NB4 (cell line): Measurements from ENCODE around the gene TIMM29.
A peak's percentile ranks its signal among the peaks of the same experiment; 100 is the strongest.

Experiments used
- DNase-seq: peaks from one replicate; pipeline ENCODE4 v3.0.0; 2010; ENCODE audit warnings: low read depth
- H3K4me3 ChIP-seq: one replicate; pipeline ENCODE4 v1.5.1; 2011; ENCODE audit warnings: mild to moderate bottlenecking, low read depth, low read length, moderate library complexity
- CTCF ChIP-seq: IDR thresholded peaks from one replicate; pipeline ENCODE4 v1.5.1; 2012; ENCODE audit warnings: low read depth, low read length
- MAX ChIP-seq: IDR thresholded peaks from 2 replicates; pipeline ENCODE4 v1.6.1; 2011; ENCODE audit warnings: low read depth, low read length
- MYC ChIP-seq: IDR thresholded peaks from 2 replicates; pipeline ENCODE4 v1.6.1; 2011; ENCODE audit warnings: low read depth, low read length
- POLR2A ChIP-seq: IDR thresholded peaks from 2 replicates; pipeline ENCODE4 v1.6.1; 2011; ENCODE audit warnings: mild to moderate bottlenecking; ENCODE audit not compliant: insufficient read length; ENCODE audit errors: extremely low read depth

Gene TIMM29

GRCh38 chr19:10928563-10929401 lies at the start of gene TIMM29, which contains the start of gene YIPF2:
Gene TIMM29 (plus strand): TSS chr19:10928811. CDS start chr19:10928823, 12 bp downstream.
Gene YIPF2 (minus strand): TSS chr19:10928639. CDS start chr19:10928410, 229 bp downstream.
- DNase-seq = peak; percentile 96
- H3K4me3 ChIP-seq = peak within 1 kb of the TSS; percentile 75
- peak; percentile 32 for TF ChIP-seq MYC
- TF ChIP-seq MAX = peak; percentile 54; the same call in 1 of the 2 replicates
- peak; percentile 44 for TF ChIP-seq POLR2A
- TF ChIP-seq CTCF = no peak

- H3K4me3 ChIP-seq = no peak overlapping the region
- DNase-seq = no peak
- TF ChIP-seq MAX = no peak
- no peak for TF ChIP-seq MYC
- TF ChIP-seq POLR2A = no peak
- no peak for TF ChIP-seq CTCF
Measured at GRCh38 chr19:10881403-10882107, 47.1 kb upstream of the TIMM29 start.

GRCh38 chr19:10882108-10882457 lies 46.5 kb upstream of the TIMM29 start:
- H3K4me3 ChIP-seq = no peak overlapping the region
- DNase-seq = no peak
- no peak for TF ChIP-seq CTCF
- no peak for TF ChIP-seq MAX
- no peak for TF ChIP-seq POLR2A
- TF ChIP-seq MYC = no peak

DNA sequence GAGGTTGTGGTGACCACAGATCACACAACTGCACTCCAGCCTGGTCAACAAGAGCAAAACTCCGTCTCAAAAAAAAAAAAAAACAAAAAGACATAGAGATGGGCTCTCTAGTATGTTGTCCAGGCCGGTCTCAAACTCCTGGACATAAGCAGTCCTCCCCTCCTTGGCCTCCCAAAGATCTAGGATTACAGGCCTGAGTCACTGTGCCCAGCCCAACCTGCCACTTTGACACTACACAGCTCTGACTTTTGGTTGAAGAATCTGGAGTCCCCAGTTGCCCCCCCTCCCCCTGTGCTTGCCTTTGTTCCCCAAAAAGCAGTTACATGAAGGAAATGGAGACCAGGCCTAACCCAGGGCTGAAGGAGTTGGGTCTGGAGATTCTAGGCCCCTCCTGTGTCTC lies 44.3 kb upstream of the TIMM29 start:
- TF ChIP-seq MAX = no peak
- no peak for TF ChIP-seq POLR2A
- TF ChIP-seq MYC = no peak
- TF ChIP-seq CTCF = no peak
- no peak overlapping the region for H3K4me3 ChIP-seq
- no peak for DNase-seq

- no peak for DNase-seq
- TF ChIP-seq POLR2A (no peak), MAX (no peak), CTCF (no peak), MYC (no peak)
- H3K4me3 ChIP-seq = no peak overlapping the region
Measured at GRCh38 chr19:10885201-10886169, 43.1 kb upstream of the TIMM29 start.
